Measurements from ENCODE around the gene OIP5.
"Not testable (repeated sequence)": the region's sequence is repeated elsewhere in the genome, so short reads cannot be mapped to it uniquely, and the experiment has no call there.

Gene OIP5

GRCh38 chr15:41304149-41304770, 28.1 kb downstream of the OIP5 start:
- TF ChIP-seq CTCF (IDR thresholded peaks at IDR 0.05; ENCODE audit: low read depth, low read length), result no peak
- DNase-seq (ENCODE audit: extremely low read depth, low read depth), result no peak

- TF ChIP-seq CTCF (IDR thresholded peaks at IDR 0.05; ENCODE audit: low read depth, low read length), result no peak
- no peak for DNase-seq (ENCODE audit: extremely low read depth, low read depth)
Observed at GRCh38 chr15:41301587-41301986, 30.8 kb downstream of the OIP5 start.

- DNase-seq (ENCODE audit: extremely low read depth, low read depth), result not testable (repeated sequence)
Observed at GRCh38 chr15:41301139-41301538, 31.3 kb downstream of the OIP5 start.

- DNase-seq (ENCODE audit: extremely low read depth, low read depth), result no peak
Observed at GRCh38 chr15:41292521-41292920, 39.9 kb downstream of the OIP5 start.

GRCh38 chr15:41291065-41291631, 41.2 kb downstream of the OIP5 start:
- DNase-seq (ENCODE audit: extremely low read depth, low read depth), result no peak
- TF ChIP-seq CTCF (IDR thresholded peaks at IDR 0.05; ENCODE audit: low read depth, low read length), result no peak

More at GRCh38 chr15:41292521-41292920, 39.9 kb downstream of the OIP5 start:
- TF ChIP-seq CTCF (IDR thresholded peaks at IDR 0.05; ENCODE audit: low read depth, low read length), result no peak

GRCh38 chr15:41289953-41290352, 42.4 kb downstream of the OIP5 start:
- no peak for DNase-seq (ENCODE audit: extremely low read depth, low read depth)
- no peak for TF ChIP-seq CTCF (IDR thresholded peaks at IDR 0.05; ENCODE audit: low read depth, low read length)

GRCh38 chr15:41288464-41288863, 43.9 kb downstream of the OIP5 start:
- TF ChIP-seq CTCF (IDR thresholded peaks at IDR 0.05; ENCODE audit: low read depth, low read length), result no peak
- DNase-seq (ENCODE audit: extremely low read depth, low read depth), result no peak
